BJ (cell line): Measurements from ENCODE around the gene ARID3A. TPM values are rescaled to one million over a fixed set of nuclear protein-coding genes. Genes with fewer than 3 reads are reported as not detected.

ENCODE experiments used
- CTCF ChIA-PET: fragments of 350-600 bp; formaldehyde crosslinking; extraction: SDS; loops from one replicate; lab custom pipeline; 2021; ENCODE audit warnings: antibody characterized with exemption, inconsistent platforms; lab: Yijun Ruan, JAX
- POLR2A ChIA-PET: fragments of 300-600 bp; sonication (Branson Sonifier 250); formaldehyde crosslinking; extraction: SDS; loops from one replicate; lab custom pipeline; 2021; ENCODE audit warnings: antibody characterized with exemption; lab: Charles Lee
- DNase-seq: peaks from one replicate; pipeline ENCODE4 v3.0.0-alpha.2; 2011; ENCODE audit warnings: low read depth
- H3K27me3 ChIP-seq: 2 replicates; pipeline ENCODE4 v1.6.0; 2011; ENCODE audit warnings: low read length; ENCODE audit not compliant: control insufficient read depth, insufficient read depth
- H3K36me3 ChIP-seq: 2 replicates; pipeline ENCODE4 v1.5.1; 2011; ENCODE audit warnings: low read length; ENCODE audit not compliant: control insufficient read depth, insufficient read depth
- H3K4me3 ChIP-seq: 2 replicates; pipeline ENCODE4 v1.5.1; 2011; ENCODE audit warnings: low read depth, mild to moderate bottlenecking, control low read depth, low read length
- polyA plus RNA-seq: library from polyadenylated mRNA; depleted of rRNA; stranded (reverse); fragments of >200 nt; gene quantifications from 2 replicates; pipeline ENCODE4 v1.2.3, GENCODE V29; 2011
- TF ChIP-seq, protein P1 (sequence below): IDR thresholded peaks from 2 replicates; pipeline ENCODE4 v1.5.1; 2011; ENCODE audit warnings: low read depth, mild to moderate bottlenecking, control low read depth, inconsistent platforms, low read length, moderate library complexity; ENCODE audit not compliant: insufficient read depth

Gene ARID3A
- polyA plus RNA-seq, 1 experiment: 17.4 TPM

DNA sequence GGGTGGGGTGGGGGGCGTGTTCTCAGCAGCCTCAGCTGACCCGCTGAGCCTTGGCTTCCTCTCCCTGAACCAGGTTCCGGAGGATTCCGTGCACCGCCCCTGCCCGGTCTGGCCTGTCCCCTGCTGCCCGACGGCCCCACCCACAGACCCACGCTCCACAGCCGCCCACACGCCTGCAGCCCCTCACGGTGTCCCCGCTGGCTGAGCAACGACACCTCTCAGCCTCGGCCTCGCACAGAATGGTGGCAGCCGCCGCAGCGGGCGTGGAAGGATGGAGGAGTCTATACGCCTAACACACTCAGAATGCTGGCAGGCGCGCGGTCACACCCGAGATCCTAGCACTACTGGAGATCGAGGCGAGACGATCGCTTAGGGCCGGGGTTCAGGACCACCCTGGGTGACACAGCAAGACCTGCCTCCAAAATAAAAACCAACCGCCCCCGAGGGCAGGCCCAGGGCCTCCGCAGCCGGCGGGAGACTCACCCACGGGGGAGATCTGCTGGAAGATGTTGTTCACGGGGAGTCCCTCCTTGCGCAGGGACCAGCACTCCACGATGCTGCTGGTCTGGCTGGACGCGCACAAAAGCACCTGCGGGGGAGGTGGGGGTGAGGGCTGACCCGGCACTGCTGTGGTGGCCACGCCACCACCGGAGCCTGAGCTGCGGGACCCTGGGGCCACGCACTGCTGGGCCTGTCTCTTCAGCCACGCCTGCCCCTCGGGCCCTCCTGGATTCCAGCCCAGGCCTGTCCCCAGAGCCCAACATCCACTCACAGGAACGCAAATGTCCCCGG lies 41.2 kb upstream of the ARID3A start:
- CTCF ChIA-PET: no interaction called here
- Histone ChIP-seq H3K27me3 (no peaks in the 10 kb centered on the region), H3K36me3 (peaks cover 49% of the 10 kb centered on the region), H3K4me3 (no peak overlapping the region)
- DNase-seq: no peak
- POLR2A ChIA-PET: no interaction called here
- TF ChIP-seq, protein P1, sequence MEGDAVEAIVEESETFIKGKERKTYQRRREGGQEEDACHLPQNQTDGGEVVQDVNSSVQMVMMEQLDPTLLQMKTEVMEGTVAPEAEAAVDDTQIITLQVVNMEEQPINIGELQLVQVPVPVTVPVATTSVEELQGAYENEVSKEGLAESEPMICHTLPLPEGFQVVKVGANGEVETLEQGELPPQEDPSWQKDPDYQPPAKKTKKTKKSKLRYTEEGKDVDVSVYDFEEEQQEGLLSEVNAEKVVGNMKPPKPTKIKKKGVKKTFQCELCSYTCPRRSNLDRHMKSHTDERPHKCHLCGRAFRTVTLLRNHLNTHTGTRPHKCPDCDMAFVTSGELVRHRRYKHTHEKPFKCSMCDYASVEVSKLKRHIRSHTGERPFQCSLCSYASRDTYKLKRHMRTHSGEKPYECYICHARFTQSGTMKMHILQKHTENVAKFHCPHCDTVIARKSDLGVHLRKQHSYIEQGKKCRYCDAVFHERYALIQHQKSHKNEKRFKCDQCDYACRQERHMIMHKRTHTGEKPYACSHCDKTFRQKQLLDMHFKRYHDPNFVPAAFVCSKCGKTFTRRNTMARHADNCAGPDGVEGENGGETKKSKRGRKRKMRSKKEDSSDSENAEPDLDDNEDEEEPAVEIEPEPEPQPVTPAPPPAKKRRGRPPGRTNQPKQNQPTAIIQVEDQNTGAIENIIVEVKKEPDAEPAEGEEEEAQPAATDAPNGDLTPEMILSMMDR: no peak

DNA sequence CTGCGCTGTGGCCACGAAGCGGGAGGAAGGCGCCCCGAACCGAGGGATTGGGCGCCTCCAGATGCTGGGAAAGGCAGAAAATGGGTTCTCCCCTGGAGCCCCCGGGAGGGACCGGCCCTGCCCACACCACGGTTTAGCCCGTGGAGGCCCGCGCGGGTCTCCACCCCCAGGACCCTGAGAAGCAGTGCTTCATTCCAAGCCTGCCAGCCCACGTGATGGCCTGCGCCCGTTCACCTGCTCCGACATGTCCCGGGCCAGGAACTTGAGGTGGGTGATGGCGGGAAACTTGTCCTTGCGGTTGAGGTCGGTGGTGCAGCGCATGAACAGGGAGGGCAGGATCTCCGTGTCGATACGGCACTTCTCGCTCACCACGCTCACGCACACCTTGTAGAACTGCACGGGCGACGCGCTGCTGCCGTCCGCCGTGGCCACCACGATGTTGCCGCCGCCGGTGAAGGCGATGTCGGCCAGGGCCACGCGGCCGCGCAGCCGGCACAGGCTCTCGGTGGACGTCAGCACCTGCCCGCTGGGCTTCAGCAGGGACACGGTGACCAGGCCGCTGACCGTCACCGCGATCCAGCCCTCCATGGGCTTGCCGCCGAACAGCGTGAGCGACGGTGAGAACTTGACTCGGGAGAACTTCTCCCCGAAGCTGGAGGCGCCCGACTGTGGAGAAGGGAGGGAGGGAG lies 40.2 kb upstream of the ARID3A start:
- TF ChIP-seq, protein P1: no peak
- POLR2A ChIA-PET: no interaction called here
- Histone ChIP-seq H3K4me3 (no peak overlapping the region), H3K36me3 (peaks cover 54% of the 10 kb centered on the region), H3K27me3 (no peaks in the 10 kb centered on the region)
- DNase-seq: no peak
- CTCF ChIA-PET: no interaction called here

DNA sequence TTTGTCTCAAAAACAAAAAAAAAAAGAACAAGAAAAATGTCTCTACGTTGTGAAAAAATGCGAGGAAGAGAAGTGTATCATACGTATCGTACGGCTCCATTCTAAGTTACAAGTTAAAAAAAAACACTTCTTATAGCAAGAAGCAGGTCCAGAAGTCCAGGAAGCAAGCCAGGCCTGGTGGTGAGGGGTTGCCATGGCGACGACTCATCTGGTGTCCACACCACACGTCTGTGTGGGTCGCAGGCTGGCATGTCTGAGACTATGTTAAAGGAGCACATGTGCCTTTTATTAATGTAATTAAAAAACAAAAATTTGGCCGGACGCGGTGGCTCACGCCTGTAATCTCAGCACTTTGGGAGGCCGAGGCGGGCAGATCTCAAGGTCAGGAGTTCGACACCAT lies 38.8 kb upstream of the ARID3A start:
- Histone ChIP-seq H3K4me3 (no peak overlapping the region), H3K27me3 (no peaks in the 10 kb centered on the region), H3K36me3 (peaks cover 45% of the 10 kb centered on the region)
- POLR2A ChIA-PET: no interaction called here
- DNase-seq: peak; percentile 83
- CTCF ChIA-PET: no interaction called here
- TF ChIP-seq, protein P1: no peak

DNA sequence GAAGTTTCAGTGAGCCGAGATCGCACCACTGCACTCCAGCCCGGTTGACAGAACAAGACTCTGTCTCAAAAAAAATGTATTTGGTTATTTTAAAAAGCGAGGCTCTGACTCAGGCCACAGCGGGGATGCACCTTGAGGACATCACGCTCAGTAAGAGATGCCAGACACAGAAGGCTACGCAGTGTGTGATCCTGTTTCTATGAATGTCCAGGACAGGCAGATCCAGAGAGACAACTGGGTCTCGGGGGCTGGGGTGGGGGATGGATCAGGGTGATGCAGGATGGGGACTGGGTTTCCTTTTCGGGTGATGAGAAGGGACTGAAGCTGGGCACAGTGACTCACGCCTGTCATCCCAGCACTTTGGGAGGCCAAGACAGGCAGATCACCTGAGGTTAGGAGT lies 38.2 kb upstream of the ARID3A start:
- CTCF ChIA-PET: no interaction called here
- Histone ChIP-seq H3K27me3 (no peaks in the 10 kb centered on the region), H3K4me3 (no peak overlapping the region), H3K36me3 (peaks cover 41% of the 10 kb centered on the region)
- POLR2A ChIA-PET: no interaction called here
- TF ChIP-seq, protein P1: no peak
- DNase-seq: no peak

DNA sequence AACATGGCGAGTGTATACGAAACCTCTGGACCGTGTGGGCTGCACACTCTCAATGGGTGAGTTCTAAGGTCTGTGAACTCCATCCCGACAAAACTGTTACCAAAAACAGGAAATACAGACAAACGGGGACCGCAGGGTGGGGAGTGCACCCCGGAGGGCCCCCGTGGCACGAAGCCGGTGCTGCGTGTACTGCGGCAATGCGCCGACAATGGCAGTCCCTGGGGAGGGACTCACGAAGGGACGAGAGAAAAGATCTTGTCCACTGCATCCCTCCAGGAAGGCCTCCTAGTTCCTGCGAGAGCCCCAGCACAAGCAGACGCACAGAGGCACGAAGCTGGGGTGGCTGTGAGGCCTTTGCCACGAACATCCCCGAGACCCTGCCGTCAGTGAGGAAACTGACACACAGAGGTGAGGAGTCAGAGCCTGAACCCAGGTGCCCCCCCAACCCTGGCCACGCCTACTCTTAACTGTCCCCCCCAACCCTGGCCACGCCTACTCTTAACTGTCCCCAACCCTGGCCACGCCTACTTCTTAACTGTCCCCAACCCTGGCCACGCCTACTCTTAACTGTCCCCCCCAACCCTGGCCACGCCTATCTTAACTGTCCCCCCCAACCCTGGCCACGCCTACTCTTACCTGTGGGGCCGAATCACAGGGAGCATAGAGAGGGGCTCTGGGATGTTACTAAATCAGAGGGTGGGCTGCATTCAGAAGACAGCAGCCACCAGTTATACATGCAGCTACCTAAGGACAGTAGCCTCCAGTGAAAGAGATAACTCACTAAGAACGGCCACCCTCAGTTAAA lies 37.1 kb upstream of the ARID3A start:
- POLR2A ChIA-PET: no interaction called here
- CTCF ChIA-PET: no interaction called here
- Histone ChIP-seq H3K36me3 (peaks cover 36% of the 10 kb centered on the region), H3K4me3 (no peak overlapping the region), H3K27me3 (no peaks in the 10 kb centered on the region)
- DNase-seq: no peak
- TF ChIP-seq, protein P1: no peak
